Large intestine (tissue), 3 donors: ENCODE results near the gene PPP1R3A. TPM values are rescaled to one million over a fixed set of nuclear protein-coding genes. Genes with fewer than 3 reads are reported as not detected.

Experiments
- DNase-seq, 2 donors: peaks; one replicate each; pipeline versions ENCODE4 v3.0.0 to v3.0.0-alpha.2; 2013
- H3K27ac ChIP-seq: one replicate; pipeline ENCODE4 v1.5.1; 2013; ENCODE audit warnings: low read length
- H3K27me3 ChIP-seq: 2 replicates; pipeline ENCODE4 v1.6.1; 2013; ENCODE audit warnings: low read length; ENCODE audit not compliant: control insufficient read depth, insufficient read depth
- H3K36me3 ChIP-seq: 2 replicates; pipeline ENCODE4 v1.6.1; 2013; ENCODE audit warnings: low read length; ENCODE audit not compliant: control insufficient read depth, insufficient read depth
- H3K4me1 ChIP-seq: one replicate; pipeline ENCODE4 v1.6.1; 2013; ENCODE audit warnings: low read length; ENCODE audit not compliant: control insufficient read depth, insufficient read depth
- H3K4me3 ChIP-seq: one replicate; pipeline ENCODE4 v1.5.1; 2013; ENCODE audit warnings: low read length
- H3K9me3 ChIP-seq: one replicate; pipeline ENCODE4 v1.6.1; 2013; ENCODE audit warnings: mild to moderate bottlenecking, low read depth, low read length, moderate library complexity; ENCODE audit not compliant: control insufficient read depth
- WGBS: methylation state at CpG from one replicate; pipeline ENCODE4 v1.1.5; 2013; ENCODE audit warnings: low lambda C conversion rate; ENCODE audit not compliant: insufficient coverage; 5-methylcytosine and 5-hydroxymethylcytosine counted together
- polyA plus RNA-seq: library from polyadenylated mRNA; unstranded; fragments of 120-200 nt; gene quantifications from one replicate; pipeline ENCODE4 v1.2.1, GENCODE V29; 2013

PPP1R3A gene
- polyA plus RNA-seq, 1 donor: 0.03 TPM

DNA sequence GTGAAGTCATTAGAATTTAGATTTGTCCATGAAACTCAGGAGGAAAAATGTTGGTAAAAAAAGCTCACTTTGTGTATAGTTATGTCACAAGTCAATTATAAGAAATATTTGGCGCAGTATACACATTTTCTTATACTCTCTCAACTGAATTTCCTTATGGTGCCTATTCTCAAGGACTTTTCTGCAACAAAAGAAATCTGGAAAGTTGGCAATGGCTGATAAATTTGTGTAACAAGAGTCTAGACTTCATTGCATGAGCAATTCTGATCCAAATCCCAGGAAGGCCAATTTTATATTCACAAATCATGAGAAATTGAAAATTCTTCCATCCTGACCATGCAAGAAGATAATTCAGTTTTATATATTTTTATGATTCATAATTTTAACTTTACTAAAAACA, 35.7 kb downstream of the PPP1R3A start:
- H3K36me3 ChIP-seq: no peaks in the 10 kb centered on the region
- no peaks in the 10 kb centered on the region for H3K27me3 ChIP-seq
- H3K27ac ChIP-seq: no peak overlapping the region
- no peaks in the 10 kb centered on the region for H3K4me1 ChIP-seq
- WGBS: no CpG with 5 or more reads among the region's 1 CpG
- H3K9me3 ChIP-seq: no peaks in the 10 kb centered on the region
- DNase-seq: no peak
- no peak overlapping the region for H3K4me3 ChIP-seq

DNA sequence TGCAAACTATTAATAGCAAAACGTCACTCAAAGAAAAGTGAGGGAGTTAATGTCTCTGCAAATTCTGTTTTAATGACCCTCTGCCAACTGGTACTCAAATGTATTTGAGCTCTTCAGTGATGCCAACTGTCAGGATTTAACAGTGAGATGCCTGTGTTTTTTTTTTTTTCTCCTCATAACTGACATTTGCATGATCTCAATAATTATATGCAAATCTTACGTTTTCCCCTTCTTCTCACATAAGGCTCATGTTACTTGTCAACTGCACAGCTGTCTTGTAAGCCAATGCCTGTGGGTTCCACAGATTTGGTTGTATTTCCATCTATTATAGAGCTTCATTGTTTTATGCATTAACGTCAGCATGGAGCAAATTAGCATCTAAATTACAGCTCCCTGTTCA, 38.2 kb downstream of the PPP1R3A start:
- H3K36me3 ChIP-seq: no peaks in the 10 kb centered on the region
- H3K9me3 ChIP-seq: no peaks in the 10 kb centered on the region
- no peak for DNase-seq
- WGBS: 88% methylated on average over 1 of the region's 3 CpGs
- no peaks in the 10 kb centered on the region for H3K4me1 ChIP-seq
- no peak overlapping the region for H3K27ac ChIP-seq
- no peak overlapping the region for H3K4me3 ChIP-seq
- no peaks in the 10 kb centered on the region for H3K27me3 ChIP-seq

DNA sequence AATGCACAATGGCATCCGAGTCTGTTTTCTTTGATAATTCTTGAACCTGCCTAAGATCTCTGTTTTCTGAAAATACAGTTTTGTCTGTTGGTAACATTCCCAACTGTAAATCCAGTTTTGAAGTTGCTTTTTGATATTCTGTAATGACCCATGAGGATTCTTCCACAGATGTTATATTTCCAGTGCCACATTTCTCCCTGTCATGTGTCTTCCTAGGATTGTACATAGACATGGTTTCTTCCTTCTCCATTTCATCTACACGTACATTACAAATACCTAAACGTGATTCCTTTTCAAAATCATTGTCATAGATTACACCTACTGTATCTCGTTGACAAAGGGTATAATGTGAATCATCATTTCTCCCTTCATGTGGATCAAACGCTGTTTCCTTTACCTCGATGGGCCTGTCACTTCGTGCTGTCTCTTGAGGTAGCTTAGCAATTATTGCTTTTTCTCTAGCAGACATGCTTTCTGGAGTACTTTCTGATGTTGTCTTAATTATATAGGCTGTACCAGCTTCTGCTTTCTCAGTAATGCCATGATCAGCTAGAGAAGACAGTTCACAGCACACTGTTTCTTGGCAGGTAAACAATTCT, 40.3 kb downstream of the PPP1R3A start:
- WGBS: 70% methylated on average over 3 of the region's 7 CpGs
- H3K27ac ChIP-seq: no peak overlapping the region
- no peaks in the 10 kb centered on the region for H3K9me3 ChIP-seq
- no peaks in the 10 kb centered on the region for H3K36me3 ChIP-seq
- H3K4me3 ChIP-seq: no peak overlapping the region
- H3K4me1 ChIP-seq: no peaks in the 10 kb centered on the region
- H3K27me3 ChIP-seq: no peaks in the 10 kb centered on the region
- no peak for DNase-seq

- H3K36me3 ChIP-seq: no peaks in the 10 kb centered on the region
- no CpG with 5 or more reads among the region's 2 CpGs for WGBS
- no peaks in the 10 kb centered on the region for H3K4me1 ChIP-seq
- no peaks in the 10 kb centered on the region for H3K27me3 ChIP-seq
- H3K9me3 ChIP-seq: no peaks in the 10 kb centered on the region
- DNase-seq: no peak
- H3K27ac ChIP-seq: no peak overlapping the region
- no peak overlapping the region for H3K4me3 ChIP-seq
These were observed 43.6 kb downstream of the PPP1R3A start for GRCh38 chr7:113875224-113875623.

DNA sequence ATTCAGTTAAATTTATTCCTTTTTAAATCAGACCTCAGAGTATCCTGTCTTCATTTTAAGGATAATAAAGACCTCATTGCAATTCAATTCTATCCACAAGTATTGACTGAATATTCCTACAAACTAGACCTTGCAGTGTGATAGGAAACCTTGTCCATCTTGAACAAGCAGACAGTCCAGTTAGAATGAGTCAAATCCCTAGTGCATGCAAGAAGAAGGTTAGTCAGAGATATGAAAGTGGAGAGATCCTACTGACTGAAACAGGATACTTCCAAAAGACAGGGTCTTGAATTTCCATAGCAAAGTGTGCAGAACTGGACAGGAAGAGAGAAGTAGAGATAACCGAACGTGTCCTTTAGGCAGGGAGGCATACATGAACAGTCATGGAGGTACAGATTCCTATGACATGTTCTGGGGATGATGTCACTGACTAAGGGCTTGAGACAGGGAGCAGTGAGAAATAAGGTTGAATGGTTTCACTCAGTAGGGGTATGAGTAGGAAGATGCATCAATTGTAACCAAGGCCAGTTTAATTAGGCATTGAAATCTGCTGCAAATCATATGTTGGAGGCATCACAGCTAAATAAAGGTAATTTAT, 45.2 kb downstream of the PPP1R3A start:
- Histone ChIP-seq H3K4me3 (no peak overlapping the region), H3K9me3 (no peaks in the 10 kb centered on the region), H3K4me1 (no peaks in the 10 kb centered on the region), H3K36me3 (no peaks in the 10 kb centered on the region), H3K27ac (no peak overlapping the region), H3K27me3 (no peaks in the 10 kb centered on the region)
- WGBS: no CpG with 5 or more reads among the region's 2 CpGs
- DNase-seq: no peak

DNA sequence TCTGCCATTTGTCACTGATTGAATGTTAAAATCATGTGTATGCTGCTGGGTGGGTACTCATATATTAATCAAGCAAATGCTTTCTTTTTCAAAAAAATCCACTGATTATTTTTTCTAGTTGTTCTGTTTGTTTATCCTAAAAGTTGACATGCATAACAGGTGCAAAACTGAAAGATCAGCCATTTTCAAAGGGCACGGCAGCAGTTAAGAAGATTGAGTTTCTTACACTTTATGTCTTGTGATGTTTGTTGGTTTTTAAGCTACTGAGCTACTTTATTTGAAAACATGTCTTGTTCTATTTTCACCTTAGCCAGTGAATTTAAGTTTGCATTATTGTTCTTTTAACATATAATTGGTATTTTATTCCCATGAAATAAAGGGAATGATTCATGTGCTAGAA, 45.8 kb downstream of the PPP1R3A start:
- Histone ChIP-seq H3K27ac (no peak overlapping the region), H3K27me3 (no peaks in the 10 kb centered on the region), H3K4me3 (no peak overlapping the region), H3K4me1 (no peaks in the 10 kb centered on the region), H3K36me3 (no peaks in the 10 kb centered on the region), H3K9me3 (no peaks in the 10 kb centered on the region)
- no CpG with 5 or more reads among the region's 1 CpG for WGBS
- DNase-seq: no peak

DNA sequence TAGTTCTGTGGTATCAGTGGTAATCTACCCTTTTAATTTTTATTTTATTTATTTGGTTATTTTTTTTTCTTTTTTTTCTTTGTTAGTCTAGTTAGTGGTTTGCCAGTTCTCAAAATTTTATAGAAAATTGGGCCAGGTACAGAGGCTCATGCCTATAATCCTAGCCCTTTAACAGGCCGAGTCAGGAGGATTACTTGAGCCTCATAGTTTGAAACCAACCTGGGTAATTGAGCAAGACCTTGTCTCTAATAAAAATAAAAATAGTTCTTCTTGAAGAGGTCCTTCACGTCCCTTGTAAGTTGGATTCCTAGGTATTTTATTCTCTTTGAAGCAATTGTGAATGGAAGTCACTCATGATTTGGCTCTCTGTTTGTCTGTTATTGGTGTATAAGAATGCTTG, 51.5 kb downstream of the PPP1R3A start:
- Histone ChIP-seq H3K9me3 (no peaks in the 10 kb centered on the region), H3K27me3 (no peaks in the 10 kb centered on the region), H3K4me1 (no peaks in the 10 kb centered on the region), H3K27ac (no peak overlapping the region), H3K4me3 (no peak overlapping the region), H3K36me3 (no peaks in the 10 kb centered on the region)
- WGBS: no CpG with 5 or more reads among the region's 2 CpGs
- DNase-seq: no peak

- H3K4me3 ChIP-seq: no peak overlapping the region
- no peak overlapping the region for H3K27ac ChIP-seq
- H3K4me1 ChIP-seq: no peaks in the 10 kb centered on the region
- H3K9me3 ChIP-seq: no peaks in the 10 kb centered on the region
- DNase-seq: no peak
- no peaks in the 10 kb centered on the region for H3K27me3 ChIP-seq
- WGBS: no CpG with 5 or more reads among the region's 2 CpGs
- no peaks in the 10 kb centered on the region for H3K36me3 ChIP-seq
These were observed 62.8 kb downstream of the PPP1R3A start for GRCh38 chr7:113856010-113856409.

- Histone ChIP-seq H3K4me1 (no peaks in the 10 kb centered on the region), H3K27me3 (no peaks in the 10 kb centered on the region), H3K27ac (no peak overlapping the region), H3K9me3 (no peaks in the 10 kb centered on the region), H3K36me3 (no peaks in the 10 kb centered on the region), H3K4me3 (no peak overlapping the region)
- no peak for DNase-seq
- 64% methylated on average over 2 of the region's 3 CpGs for WGBS
These were observed 77.9 kb downstream of the PPP1R3A start for GRCh38 chr7:113840954-113841353.

DNA sequence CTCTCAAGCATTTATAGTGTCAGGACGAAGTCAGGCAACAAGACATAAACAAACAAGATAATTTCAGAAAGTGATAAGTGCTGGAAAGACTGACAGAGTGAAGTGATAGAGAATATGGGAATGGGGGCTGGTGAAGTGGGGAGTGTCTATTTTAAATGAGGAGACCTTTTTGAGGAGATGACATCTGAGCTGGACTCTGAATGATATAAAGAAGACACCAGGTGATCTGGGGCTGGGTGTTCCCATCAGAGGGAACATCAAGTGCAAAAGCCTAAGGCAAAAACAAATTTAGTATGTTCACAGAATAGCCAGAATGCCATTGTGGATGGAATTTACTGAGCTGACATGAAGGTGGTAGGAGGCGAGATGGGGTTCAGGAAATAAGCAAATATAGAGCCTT, 83.4 kb downstream of the PPP1R3A start:
- Histone ChIP-seq H3K9me3 (no peaks in the 10 kb centered on the region), H3K27me3 (no peaks in the 10 kb centered on the region), H3K27ac (no peak overlapping the region), H3K4me3 (no peak overlapping the region), H3K4me1 (no peaks in the 10 kb centered on the region), H3K36me3 (no peaks in the 10 kb centered on the region)
- DNase-seq: no peak
- WGBS: 50% methylated on average over 1 of the region's 2 CpGs

DNA sequence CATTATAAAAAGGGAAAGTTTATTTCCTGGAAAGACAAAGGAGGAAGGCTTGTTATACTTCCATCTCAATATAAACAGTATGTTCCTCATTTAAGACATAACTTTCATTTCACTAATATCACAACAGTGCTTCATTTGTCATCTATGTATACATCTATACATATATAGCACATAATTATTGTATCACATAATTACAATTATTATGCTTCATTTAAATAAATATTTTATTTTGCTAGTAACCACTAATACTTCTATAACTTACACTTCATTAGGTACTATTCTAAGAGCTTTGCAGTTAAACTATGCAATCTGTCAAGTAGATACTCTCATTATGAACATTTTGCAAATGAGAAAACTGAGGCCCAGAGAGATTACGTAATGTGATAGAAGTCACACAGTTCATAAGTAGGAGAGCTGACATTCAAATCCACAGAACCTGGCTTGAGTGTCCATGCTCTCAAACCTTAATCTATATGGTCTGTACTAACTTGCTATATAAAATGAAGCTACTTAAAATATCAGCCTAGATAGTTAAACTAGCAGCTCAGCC, 86.5 kb downstream of the PPP1R3A start:
- Histone ChIP-seq H3K36me3 (no peaks in the 10 kb centered on the region), H3K4me3 (no peak overlapping the region), H3K27ac (no peak overlapping the region), H3K9me3 (no peaks in the 10 kb centered on the region), H3K4me1 (no peaks in the 10 kb centered on the region), H3K27me3 (no peaks in the 10 kb centered on the region)
- DNase-seq: no peak
- no CpG with 5 or more reads among the region's 1 CpG for WGBS
